Ishikawa (cell line): Measurements from ENCODE around the gene FUBP1.

Source experiments
- CEBPB ChIP-seq: IDR thresholded peaks from 2 replicates; pipeline ENCODE4 v1.6.1; 2012
- CREB1 ChIP-seq: IDR thresholded peaks from 2 replicates; pipeline ENCODE4 v1.6.1; 2012; ENCODE audit warnings: low read depth
- EGR1 ChIP-seq: IDR thresholded peaks from 2 replicates; pipeline ENCODE4 v1.6.1; 2012
- EP300 ChIP-seq: IDR thresholded peaks from 2 replicates; pipeline ENCODE4 v1.6.1; 2012; ENCODE audit warnings: borderline replicate concordance
- FOXM1 ChIP-seq: IDR thresholded peaks from 2 replicates; pipeline ENCODE4 v1.6.1; 2012; ENCODE audit warnings: low read depth, borderline replicate concordance
- NFIC ChIP-seq: IDR thresholded peaks from 2 replicates; pipeline ENCODE4 v1.6.1; 2012
- RAD21 ChIP-seq: IDR thresholded peaks from 2 replicates; pipeline ENCODE4 v1.6.1; 2012; ENCODE audit warnings: low read depth
- TAF1 ChIP-seq: IDR thresholded peaks from 2 replicates; pipeline ENCODE4 v1.6.1; 2012; ENCODE audit warnings: low read depth, mild to moderate bottlenecking
- TCF12 ChIP-seq: IDR thresholded peaks from 2 replicates; pipeline ENCODE4 v1.6.1; 2012; ENCODE audit warnings: low read depth
- TEAD4 ChIP-seq: IDR thresholded peaks from 2 replicates; pipeline ENCODE4 v1.6.1; 2012
- YY1 ChIP-seq: IDR thresholded peaks from 2 replicates; pipeline ENCODE4 v1.6.1; 2012; ENCODE audit warnings: low read depth
- ZBTB7A ChIP-seq: IDR thresholded peaks from 2 replicates; pipeline ENCODE4 v1.6.1; 2012; ENCODE audit warnings: low read depth
- TF ChIP-seq, protein P1 (sequence below): IDR thresholded peaks from 2 replicates; pipeline ENCODE4 v1.6.1; 2012
- TF ChIP-seq, protein P2 (sequence below): IDR thresholded peaks from 2 replicates; pipeline ENCODE4 v1.6.1; 2012
- TF ChIP-seq, protein P3 (sequence below): IDR thresholded peaks from 2 replicates; pipeline ENCODE4 v1.6.1; 2012; ENCODE audit warnings: low read depth, mild to moderate bottlenecking

Gene FUBP1

DNA sequence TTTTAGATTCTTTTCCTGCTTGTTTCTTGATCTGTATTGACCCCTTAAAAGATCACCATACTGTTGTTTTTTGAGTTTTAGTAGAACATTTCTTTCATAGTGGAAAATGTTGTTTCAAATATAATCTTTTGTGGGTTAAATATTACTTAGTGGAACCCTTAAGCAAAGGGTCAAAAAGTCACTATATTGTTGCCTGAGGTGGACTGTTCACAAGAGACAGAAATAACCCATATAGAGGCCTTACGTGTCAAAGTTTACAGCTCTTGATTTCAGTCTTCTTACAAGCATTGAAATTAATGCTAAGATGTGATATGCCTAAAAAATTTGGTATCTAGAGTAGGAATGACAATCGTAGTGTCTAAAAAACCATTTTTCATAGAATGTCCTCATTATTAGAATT lies 32.2 kb upstream of the FUBP1 start:
- TF ChIP-seq YY1 = no peak
- no peak for TF ChIP-seq EGR1
- TF ChIP-seq, protein P1, sequence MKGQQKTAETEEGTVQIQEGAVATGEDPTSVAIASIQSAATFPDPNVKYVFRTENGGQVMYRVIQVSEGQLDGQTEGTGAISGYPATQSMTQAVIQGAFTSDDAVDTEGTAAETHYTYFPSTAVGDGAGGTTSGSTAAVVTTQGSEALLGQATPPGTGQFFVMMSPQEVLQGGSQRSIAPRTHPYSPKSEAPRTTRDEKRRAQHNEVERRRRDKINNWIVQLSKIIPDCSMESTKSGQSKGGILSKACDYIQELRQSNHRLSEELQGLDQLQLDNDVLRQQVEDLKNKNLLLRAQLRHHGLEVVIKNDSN = no peak
- no peak for TF ChIP-seq TCF12
- no peak for TF ChIP-seq CEBPB

DNA sequence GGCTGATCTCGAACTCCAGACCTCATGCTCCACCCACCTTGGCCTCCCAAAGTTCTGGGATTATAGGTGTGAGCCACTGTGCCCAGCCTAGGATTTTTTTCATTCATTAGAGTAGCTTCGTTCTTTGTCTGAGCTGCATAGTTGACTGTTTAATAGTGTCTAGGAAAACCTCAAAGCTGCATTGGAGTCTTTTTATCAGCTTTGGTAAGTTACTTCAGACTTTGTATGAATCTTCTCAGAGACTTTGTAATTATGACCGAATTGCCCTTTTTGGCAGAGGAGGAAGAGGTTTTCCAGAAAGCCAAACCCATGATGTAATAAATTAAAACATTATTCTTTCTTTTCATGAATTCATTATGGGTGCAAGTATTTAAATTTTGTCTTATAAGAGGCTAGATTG lies 31.0 kb upstream of the FUBP1 start:
- TF ChIP-seq TCF12 (no peak), RAD21 (no peak), FOXM1 (no peak), EP300 (no peak), CEBPB (no peak), NFIC (no peak)
- TF ChIP-seq, protein P2, sequence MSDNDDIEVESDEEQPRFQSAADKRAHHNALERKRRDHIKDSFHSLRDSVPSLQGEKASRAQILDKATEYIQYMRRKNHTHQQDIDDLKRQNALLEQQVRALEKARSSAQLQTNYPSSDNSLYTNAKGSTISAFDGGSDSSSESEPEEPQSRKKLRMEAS = no peak
- TF ChIP-seq, protein P3, sequence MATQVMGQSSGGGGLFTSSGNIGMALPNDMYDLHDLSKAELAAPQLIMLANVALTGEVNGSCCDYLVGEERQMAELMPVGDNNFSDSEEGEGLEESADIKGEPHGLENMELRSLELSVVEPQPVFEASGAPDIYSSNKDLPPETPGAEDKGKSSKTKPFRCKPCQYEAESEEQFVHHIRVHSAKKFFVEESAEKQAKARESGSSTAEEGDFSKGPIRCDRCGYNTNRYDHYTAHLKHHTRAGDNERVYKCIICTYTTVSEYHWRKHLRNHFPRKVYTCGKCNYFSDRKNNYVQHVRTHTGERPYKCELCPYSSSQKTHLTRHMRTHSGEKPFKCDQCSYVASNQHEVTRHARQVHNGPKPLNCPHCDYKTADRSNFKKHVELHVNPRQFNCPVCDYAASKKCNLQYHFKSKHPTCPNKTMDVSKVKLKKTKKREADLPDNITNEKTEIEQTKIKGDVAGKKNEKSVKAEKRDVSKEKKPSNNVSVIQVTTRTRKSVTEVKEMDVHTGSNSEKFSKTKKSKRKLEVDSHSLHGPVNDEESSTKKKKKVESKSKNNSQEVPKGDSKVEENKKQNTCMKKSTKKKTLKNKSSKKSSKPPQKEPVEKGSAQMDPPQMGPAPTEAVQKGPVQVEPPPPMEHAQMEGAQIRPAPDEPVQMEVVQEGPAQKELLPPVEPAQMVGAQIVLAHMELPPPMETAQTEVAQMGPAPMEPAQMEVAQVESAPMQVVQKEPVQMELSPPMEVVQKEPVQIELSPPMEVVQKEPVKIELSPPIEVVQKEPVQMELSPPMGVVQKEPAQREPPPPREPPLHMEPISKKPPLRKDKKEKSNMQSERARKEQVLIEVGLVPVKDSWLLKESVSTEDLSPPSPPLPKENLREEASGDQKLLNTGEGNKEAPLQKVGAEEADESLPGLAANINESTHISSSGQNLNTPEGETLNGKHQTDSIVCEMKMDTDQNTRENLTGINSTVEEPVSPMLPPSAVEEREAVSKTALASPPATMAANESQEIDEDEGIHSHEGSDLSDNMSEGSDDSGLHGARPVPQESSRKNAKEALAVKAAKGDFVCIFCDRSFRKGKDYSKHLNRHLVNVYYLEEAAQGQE = no peak

DNA sequence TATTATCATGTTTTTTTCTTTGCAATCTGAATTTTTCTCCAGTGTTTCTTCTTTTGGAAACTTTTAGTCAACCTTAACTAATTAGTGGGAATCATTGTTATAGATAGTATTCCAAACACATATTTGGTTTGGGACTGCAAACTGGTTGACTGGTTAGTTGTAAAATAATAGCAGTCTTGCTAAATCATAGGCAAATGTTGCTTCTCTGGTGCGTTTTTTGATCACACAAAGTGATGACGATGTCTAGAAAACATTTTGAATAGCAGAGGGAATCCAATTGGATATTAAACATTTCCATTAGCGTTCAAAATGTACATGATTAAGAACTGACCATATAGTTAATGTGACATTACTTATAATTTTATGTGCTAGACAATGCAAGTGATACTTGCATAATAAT lies 30.4 kb upstream of the FUBP1 start:
- TF ChIP-seq NFIC (no peak), EP300 (no peak), FOXM1 (no peak), TEAD4 (no peak), ZBTB7A (no peak), EGR1 (no peak), YY1 (no peak), CREB1 (no peak), CEBPB (no peak), RAD21 (no peak)
- TF ChIP-seq, protein P3 = no peak
- TF ChIP-seq, protein P1 = no peak
- TF ChIP-seq, protein P2 = no peak

DNA sequence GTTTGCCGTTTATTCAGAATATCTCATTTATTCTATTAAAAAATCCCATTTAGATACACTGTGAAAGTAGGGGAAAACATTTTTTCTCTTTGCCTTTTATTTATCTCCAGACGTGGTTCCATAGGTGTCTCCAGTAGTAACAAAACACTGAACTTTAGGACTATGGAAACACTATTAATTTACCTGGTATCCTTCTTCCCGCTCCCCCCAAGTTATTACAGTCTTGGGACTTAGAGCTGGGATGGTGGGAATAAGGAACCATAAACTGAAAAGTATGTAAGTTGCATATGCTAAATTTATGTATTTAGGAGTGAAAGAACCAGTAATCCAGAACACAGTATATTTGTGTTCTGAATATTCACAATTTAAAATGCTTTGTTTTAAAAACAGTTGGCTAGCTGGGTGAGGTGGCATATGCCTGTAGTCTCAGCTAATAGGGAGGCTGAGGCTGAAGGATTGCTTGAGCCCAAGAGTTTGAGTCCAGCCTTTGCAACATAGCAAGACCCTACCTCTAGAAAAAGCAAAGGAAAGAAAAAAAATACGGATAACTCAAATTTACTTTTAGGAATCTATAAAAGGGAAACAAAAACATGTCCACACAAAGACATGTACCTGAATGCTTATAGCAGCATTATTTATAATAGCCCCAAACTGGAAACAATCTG lies 28.9 kb upstream of the FUBP1 start:
- TF ChIP-seq RAD21 = no peak
- TF ChIP-seq FOXM1 = no peak
- TF ChIP-seq, protein P3 = no peak
- no peak for TF ChIP-seq EGR1
- no peak for TF ChIP-seq CEBPB
- TF ChIP-seq NFIC = no peak
- TF ChIP-seq, protein P2 = no peak
- TF ChIP-seq TCF12 = no peak
- TF ChIP-seq, protein P1 = no peak
- TF ChIP-seq CREB1 = no peak
- TF ChIP-seq ZBTB7A = no peak
- TF ChIP-seq TEAD4 = no peak
- TF ChIP-seq TAF1 = no peak
- TF ChIP-seq EP300 = no peak
